ENCODE measurements around the gene NCKAP5L. TPM values are rescaled to one million over a fixed set of nuclear protein-coding genes. Genes with fewer than 3 reads are reported as not detected.

The NCKAP5L gene
- total RNA-seq, 1 donor from 2014 or later, result 33.4 TPM

GRCh38 chr12:49821373-49822287 is 6.6 kb downstream of the NCKAP5L start:
- no peak overlapping the region for H3K4me3 ChIP-seq
- H3K4me1 ChIP-seq, result peaks cover 2 to 25% of the 10 kb centered on the region in 2 donors
- H3K9me3 ChIP-seq, result no peaks in the 10 kb centered on the region
- H3K27ac ChIP-seq, result no peak overlapping the region
- peaks cover 3 to 7% of the 10 kb centered on the region in 2 donors for H3K36me3 ChIP-seq
- no peak for DNase-seq (ENCODE audit: low spot score in 2 of 2)
- no peaks in the 10 kb centered on the region for H3K27me3 ChIP-seq
- intact Hi-C loops (cut with DNase I), result no loop called here
- TF ChIP-seq CTCF (IDR thresholded peaks at IDR 0.05), result no peak

GRCh38 chr12:49819786-49820185 is 8.4 kb downstream of the NCKAP5L start:
- Histone ChIP-seq H3K4me3 (no peak overlapping the region), H3K4me1 (peaks cover 0 to 12% of the 10 kb centered on the region in 2 donors), H3K27me3 (no peaks in the 10 kb centered on the region), H3K9me3 (no peaks in the 10 kb centered on the region), H3K27ac (no peak overlapping the region), H3K36me3 (peaks cover 3 to 7% of the 10 kb centered on the region in 2 donors)
- no peak for TF ChIP-seq CTCF (IDR thresholded peaks at IDR 0.05)
- intact Hi-C loops (cut with DNase I), result no loop called here
- DNase-seq (ENCODE audit: low spot score in 2 of 2), result no peak

- intact Hi-C loops (cut with DNase I), result no loop called here
- DNase-seq (ENCODE audit: low spot score in 2 of 2), result no peak
- no peaks in the 10 kb centered on the region for H3K9me3 ChIP-seq
Measured at GRCh38 chr12:49818241-49818895, 9.8 kb downstream of the NCKAP5L start.

GRCh38 chr12:49813131-49813530 is 15.1 kb downstream of the NCKAP5L start:
- intact Hi-C loops (cut with DNase I), result no loop called here
- H3K9me3 ChIP-seq, result no peaks in the 10 kb centered on the region
- no peak overlapping the region for H3K27ac ChIP-seq
- H3K36me3 ChIP-seq, result no peaks in the 10 kb centered on the region
- no peak for DNase-seq (ENCODE audit: low spot score in 2 of 2)
- no peak overlapping the region for H3K4me3 ChIP-seq
- H3K4me1 ChIP-seq, result peaks cover 16 to 24% of the 10 kb centered on the region in 2 donors
- TF ChIP-seq CTCF (IDR thresholded peaks at IDR 0.05), result no peak
- H3K27me3 ChIP-seq, result no peaks in the 10 kb centered on the region

More at GRCh38 chr12:49818241-49818895, 9.8 kb downstream of the NCKAP5L start:
- H3K4me3 ChIP-seq, result no peak overlapping the region
- H3K27ac ChIP-seq, result no peak overlapping the region
- no peaks in the 10 kb centered on the region for H3K27me3 ChIP-seq
- H3K36me3 ChIP-seq, result peaks cover 3 to 7% of the 10 kb centered on the region in 2 donors
- TF ChIP-seq CTCF (IDR thresholded peaks at IDR 0.05), result no peak
- peaks cover 0 to 7% of the 10 kb centered on the region in 2 donors for H3K4me1 ChIP-seq

GRCh38 chr12:49811961-49812401 is 16.2 kb downstream of the NCKAP5L start:
- Histone ChIP-seq H3K4me1 (peaks cover 16 to 24% of the 10 kb centered on the region in 2 donors), H3K4me3 (no peak overlapping the region), H3K27me3 (no peaks in the 10 kb centered on the region), H3K9me3 (no peaks in the 10 kb centered on the region), H3K27ac (no peak overlapping the region), H3K36me3 (peaks cover 0 to 2% of the 10 kb centered on the region in 2 donors)
- intact Hi-C loops (cut with DNase I), result no loop called here
- TF ChIP-seq CTCF (IDR thresholded peaks at IDR 0.05), result no peak
- DNase-seq (ENCODE audit: low spot score in 2 of 2), result no peak
